IMR-90 (cell line): ENCODE data around the gene BRIP1. TPM values are rescaled to one million over a fixed set of nuclear protein-coding genes. Genes with fewer than 3 reads are reported as not detected.

Experiments
- ATAC-seq: fragments of 200-7000 bp; cut with Tn5 transposase; 2 replicates; pipeline ENCODE4 v1.9.1; 2020; ENCODE audit warnings: low read depth, mild to moderate bottlenecking, moderate library complexity
- BruUV-seq: library from RNA; stranded (reverse); fragments of 400-500 nt; replicated peaks from 2 replicates; lab custom pipeline; 2021; lab: Mats Ljungman, UMichigan
- CTCF ChIA-PET: fragments of 300-600 bp; formaldehyde crosslinking; extraction: SDS; loops from one replicate; lab custom pipeline; 2021; ENCODE audit warnings: antibody characterized with exemption; lab: Yijun Ruan, JAX
- POLR2A ChIA-PET: fragments of 300-600 bp; sonication (Branson Sonifier 250); formaldehyde crosslinking; loops from one replicate; lab custom pipeline; 2022; ENCODE audit warnings: antibody characterized with exemption; ENCODE audit not compliant: unreplicated experiment; lab: Charles Lee
- DNase-seq: peaks from one replicate; pipeline ENCODE4 v3.0.0; 2013
- H2AFZ ChIP-seq: replicated peaks from 2 replicates; pipeline ENCODE3; 2013; ENCODE audit warnings: low read length, mild to moderate bottlenecking; ENCODE audit not compliant: poor library complexity
- H2AK5ac ChIP-seq: 2 replicates; pipeline ENCODE4 v1.6.1; 2013; ENCODE audit warnings: low read depth, low read length, inconsistent platforms
- H2AK9ac ChIP-seq: replicated peaks from 2 replicates; pipeline ENCODE3; 2013; ENCODE audit warnings: mild to moderate bottlenecking, low read depth, low read length, moderate library complexity; ENCODE audit not compliant: poor library complexity
- H2BK120ac ChIP-seq: 2 replicates; pipeline ENCODE4 v1.6.1; 2013; ENCODE audit warnings: low read depth, low read length, inconsistent platforms
- H2BK15ac ChIP-seq: 3 replicates; pipeline ENCODE4 v1.6.1; 2013; ENCODE audit warnings: low read depth, low read length, inconsistent platforms
- H2BK20ac ChIP-seq: 2 replicates; pipeline ENCODE4 v1.6.1; 2013; ENCODE audit warnings: low read depth, mild to moderate bottlenecking, inconsistent platforms, low read length, moderate library complexity
- H2BK5ac ChIP-seq: 2 replicates; pipeline ENCODE4 v1.6.1; 2013; ENCODE audit warnings: mild to moderate bottlenecking, low read depth, low read length, inconsistent platforms; ENCODE audit not compliant: poor library complexity, severe bottlenecking
- H3K14ac ChIP-seq: replicated peaks from 2 replicates; pipeline ENCODE4 v1.6.1; 2013; ENCODE audit warnings: low read depth, low read length, inconsistent platforms
- H3K18ac ChIP-seq: 2 replicates; pipeline ENCODE4 v1.6.1; 2013; ENCODE audit warnings: low read depth, low read length, control low read depth
- H3K23ac ChIP-seq: 2 replicates; pipeline ENCODE4 v1.6.1; 2013; ENCODE audit warnings: low read depth, low read length, inconsistent platforms
- H3K27ac ChIP-seq: 2 replicates; pipeline ENCODE4 v1.5.1; 2013; ENCODE audit warnings: mild to moderate bottlenecking, control low read depth, low read length; ENCODE audit not compliant: insufficient read depth
- H3K27me3 ChIP-seq: 2 replicates; pipeline ENCODE4 v1.6.1; 2013; ENCODE audit warnings: low read length; ENCODE audit not compliant: control insufficient read depth, insufficient read depth
- H3K36me3 ChIP-seq: 2 replicates; pipeline ENCODE4 v1.6.1; 2013; ENCODE audit warnings: low read length, mixed read lengths; ENCODE audit not compliant: control insufficient read depth, insufficient read depth
- H3K4ac ChIP-seq: 2 replicates; pipeline ENCODE4 v1.6.1; 2013; ENCODE audit warnings: low read depth, low read length, inconsistent platforms
- H3K4me1 ChIP-seq: 2 replicates; pipeline ENCODE4 v1.6.1; 2013; ENCODE audit warnings: low read length, mixed read lengths; ENCODE audit not compliant: control insufficient read depth, insufficient read depth
- H3K4me2 ChIP-seq: 2 replicates; pipeline ENCODE4 v1.6.1; 2013; ENCODE audit warnings: low read depth, mild to moderate bottlenecking, control low read depth, low read length, moderate library complexity
- H3K4me3 ChIP-seq: 2 replicates; pipeline ENCODE4 v1.5.1; 2013; ENCODE audit warnings: low read depth, mild to moderate bottlenecking, control low read depth, low read length, moderate library complexity; ENCODE audit not compliant: insufficient read depth
- H3K56ac ChIP-seq: 2 replicates; pipeline ENCODE4 v1.6.1; 2013; ENCODE audit warnings: low read length, inconsistent platforms; ENCODE audit not compliant: insufficient read depth; ENCODE audit errors: extremely low read depth
- H3K79me1 ChIP-seq, 2 experiments: 2 replicates each; pipeline ENCODE4 v1.6.1; 2013; ENCODE audit warnings: low read length in 2 of 2, inconsistent platforms in 1 of 2, low read depth in 1 of 2
- H3K9ac ChIP-seq: 2 replicates; pipeline ENCODE4 v1.6.1; 2013; ENCODE audit warnings: low read depth, low read length, control low read depth
- H3K9me1 ChIP-seq: 2 replicates; pipeline ENCODE4 v1.6.1; 2013; ENCODE audit warnings: low read length, inconsistent platforms; ENCODE audit not compliant: insufficient read depth
- H3K9me3 ChIP-seq: 2 replicates; pipeline ENCODE4 v1.6.1; 2013; ENCODE audit warnings: low read length; ENCODE audit not compliant: control insufficient read depth, insufficient read depth
- H4K20me1 ChIP-seq: 2 replicates; pipeline ENCODE4 v1.6.1; 2013; ENCODE audit warnings: low read length, inconsistent platforms; ENCODE audit not compliant: insufficient read depth
- H4K5ac ChIP-seq: 2 replicates; pipeline ENCODE4 v1.6.1; 2013; ENCODE audit warnings: mild to moderate bottlenecking, low read depth, low read length, control low read depth
- H4K8ac ChIP-seq, 2 experiments: 2 replicates each; pipeline ENCODE4 v1.6.1; 2013; ENCODE audit warnings: low read depth in 2 of 2, low read length in 2 of 2, control low read depth in 1 of 2, inconsistent platforms in 1 of 2
- H4K91ac ChIP-seq: 2 replicates; pipeline ENCODE4 v1.6.1; 2013; ENCODE audit warnings: low read depth, low read length, inconsistent platforms; ENCODE audit not compliant: insufficient read depth
- BHLHE40 ChIP-seq: fragments of 150-350 bp; IDR thresholded peaks from 2 replicates; pipeline ENCODE4 v1.6.1; 2016; ENCODE audit warnings: mild to moderate bottlenecking, low read depth, low read length
- CEBPB ChIP-seq: IDR thresholded peaks from 2 replicates; pipeline ENCODE4 v1.6.1; 2012; ENCODE audit warnings: low read depth, low read length, improper control_type of control experiment
- CHD1 ChIP-seq: IDR thresholded peaks from 2 replicates; pipeline ENCODE4 v1.6.1; 2012; ENCODE audit warnings: low read depth, low read length, improper control_type of control experiment
- CTCF ChIP-seq: conservative IDR thresholded peaks from 2 replicates; pipeline ENCODE4 v1.5.1; 2012; ENCODE audit warnings: mild to moderate bottlenecking, low read depth, low read length, improper control_type of control experiment
- FOS ChIP-seq: fragments of 150-350 bp; IDR thresholded peaks from 2 replicates; pipeline ENCODE4 v1.6.1; 2016; ENCODE audit warnings: low read depth, low read length
- MAFK ChIP-seq: IDR thresholded peaks from 2 replicates; pipeline ENCODE4 v1.6.1; 2012; ENCODE audit warnings: low read depth, low read length, improper control_type of control experiment
- MAZ ChIP-seq: IDR thresholded peaks from 2 replicates; pipeline ENCODE4 v1.6.1; 2012; ENCODE audit warnings: low read depth, mild to moderate bottlenecking, low read length, improper control_type of control experiment, moderate library complexity, borderline replicate concordance
- MXI1 ChIP-seq: IDR thresholded peaks from 2 replicates; pipeline ENCODE4 v1.6.1; 2012; ENCODE audit warnings: low read depth, mild to moderate bottlenecking, low read length, moderate library complexity, borderline replicate concordance
- POLR2A ChIP-seq: IDR thresholded peaks from 2 replicates; pipeline ENCODE4 v1.6.1; 2012; ENCODE audit warnings: mild to moderate bottlenecking, low read depth, low read length
- RAD21 ChIP-seq: IDR thresholded peaks from 2 replicates; pipeline ENCODE4 v1.6.1; 2012; ENCODE audit warnings: low read length, improper control_type of control experiment
- RCOR1 ChIP-seq: IDR thresholded peaks from 2 replicates; pipeline ENCODE4 v1.6.1; 2012; ENCODE audit warnings: mild to moderate bottlenecking, low read length, improper control_type of control experiment; ENCODE audit not compliant: insufficient replicate concordance
- SMC3 ChIP-seq: fragments of 150-350 bp; IDR thresholded peaks from 2 replicates; pipeline ENCODE4 v1.6.1; 2016; ENCODE audit warnings: low read depth, mild to moderate bottlenecking, antibody characterized with exemption, low read length, moderate library complexity
- WGBS, 2 experiments: methylation state at CpG; one replicate each; pipeline versions ENCODE4 v1.1.5 to v1.1.7; 2013; ENCODE audit warnings: missing lambda C conversion rate in 2 of 2; ENCODE audit not compliant: insufficient read length in 1 of 2; ENCODE audit errors: extremely low coverage in 2 of 2; 5-methylcytosine and 5-hydroxymethylcytosine counted together
- dilution Hi-C: fragments of 300-500 bp; cut with HindIII; formaldehyde crosslinking; loops from one replicate; pipeline ENCODE4 v1.14.3; 2018; ENCODE audit warnings: low sequenced_read_pairs; ENCODE audit not compliant: unreplicated experiment
- in situ Hi-C: fragments of 300-500 bp; cut with MboI; formaldehyde crosslinking; loops from 3 replicates; pipeline ENCODE4 v1.14.3; 2019; ENCODE audit warnings: low sequenced_read_pairs, inconsistent platforms, mixed read lengths
- intact Hi-C: fragments of 100-400 bp; cut with micrococcal nuclease; formaldehyde crosslinking; loops from 2 replicates; pipeline ENCODE4 v1.10.0; 2022
- polyA plus RNA-seq, 3 experiments: library from polyadenylated mRNA; depleted of rRNA; stranded (reverse); fragments of >200 nt; gene quantifications; 2 replicates each; pipeline ENCODE4 v1.2.3, GENCODE V29; 2012; ENCODE audit warnings: low replicate concordance in 1 of 3
- total RNA-seq: library from RNA; depleted of rRNA; stranded (reverse); fragments of >200 nt; gene quantifications from 2 replicates; pipeline ENCODE4 v1.2.3, GENCODE V29; 2012
- TF ChIP-seq, protein P1 (sequence below): fragments of 150-350 bp; IDR thresholded peaks from 2 replicates; pipeline ENCODE4 v1.6.1; 2016; ENCODE audit warnings: low read depth, mild to moderate bottlenecking, low read length, moderate library complexity, borderline replicate concordance

Gene BRIP1
- total and polyA plus RNA-seq, 2 of the 4 experiments (the other 2 are of a cell fraction) = 6.1 to 19.7 TPM

GRCh38 chr17:61764846-61765245 is 98.5 kb downstream of the BRIP1 start:
- Histone ChIP-seq H3K14ac (no peak overlapping the region), H3K36me3 (no peaks in the 10 kb centered on the region; the same call in 1 of the 2 replicates), H3K9me1 (no peaks in the 10 kb centered on the region), H3K4me2 (no peak overlapping the region), H3K4me3 (no peak overlapping the region), H3K27me3 (no peaks in the 10 kb centered on the region), H2AK9ac (no peak overlapping the region), H3K56ac (no peak overlapping the region), H2BK120ac (no peak overlapping the region), H3K4ac (no peak overlapping the region), H2BK20ac (no peak overlapping the region), H3K9me3 (peaks cover 2% of the 10 kb centered on the region; the same call in 1 of the 2 replicates), H3K18ac (no peak overlapping the region), H4K5ac (no peak overlapping the region), H2AFZ (no peak overlapping the region), H2BK5ac (no peak overlapping the region), H2BK15ac (no peak overlapping the region), H3K79me1 (peaks cover 8 to 19% of the 10 kb centered on the region in 2 experiments; a peak in 3 of 4 replicates), H4K8ac (no peak overlapping the region), H4K20me1 (no peaks in the 10 kb centered on the region), H3K9ac (no peak overlapping the region), H2AK5ac (no peak overlapping the region), H3K23ac (no peak overlapping the region), H3K4me1 (no peaks in the 10 kb centered on the region; the same call in 1 of the 2 replicates), H3K27ac (no peak overlapping the region), H4K91ac (no peak overlapping the region)
- intact Hi-C loops (no loop called here), dilution Hi-C loops (no loop called here), in situ Hi-C loops (no loop called here)
- TF ChIP-seq MAFK (no peak), MAZ (no peak), FOS (no peak), RAD21 (no peak), CHD1 (no peak), BHLHE40 (no peak), RCOR1 (no peak), CTCF (no peak), SMC3 (no peak), MXI1 (no peak), CEBPB (no peak), POLR2A (no peak)
- TF ChIP-seq, protein P1, sequence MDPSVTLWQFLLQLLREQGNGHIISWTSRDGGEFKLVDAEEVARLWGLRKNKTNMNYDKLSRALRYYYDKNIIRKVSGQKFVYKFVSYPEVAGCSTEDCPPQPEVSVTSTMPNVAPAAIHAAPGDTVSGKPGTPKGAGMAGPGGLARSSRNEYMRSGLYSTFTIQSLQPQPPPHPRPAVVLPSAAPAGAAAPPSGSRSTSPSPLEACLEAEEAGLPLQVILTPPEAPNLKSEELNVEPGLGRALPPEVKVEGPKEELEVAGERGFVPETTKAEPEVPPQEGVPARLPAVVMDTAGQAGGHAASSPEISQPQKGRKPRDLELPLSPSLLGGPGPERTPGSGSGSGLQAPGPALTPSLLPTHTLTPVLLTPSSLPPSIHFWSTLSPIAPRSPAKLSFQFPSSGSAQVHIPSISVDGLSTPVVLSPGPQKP = no peak
- no CpG with 5 or more reads among the region's 1 CpG for WGBS, 2 experiments
- ATAC-seq (no peak), DNase-seq (no peak)
- no TSS peak for BruUV-seq
- ChIA-PET CTCF (no interaction called here), POLR2A (interaction anchor here (0.7 kb wide), 1 partner anchor 434 kb away, joined by 5 read pairs; no protein-coding TSS in a partner anchor)
